Right ventricle myocardium superior (tissue), 1 donor: ENCODE measurements around the gene GLTPD2. TPM values are rescaled to one million over a fixed set of nuclear protein-coding genes. Genes with fewer than 3 reads are reported as not detected.

Experiments
- ATAC-seq: fragments of 200-7000 bp; cut with Tn5 transposase; one replicate; pipeline ENCODE4 v1.9.1; 2020; ENCODE audit warnings: mild to moderate bottlenecking; ENCODE audit not compliant: poor library complexity
- DNase-seq: peaks from one replicate; pipeline ENCODE4 v3.0.0-alpha.2; 2020
- intact Hi-C: fragments of 100-400 bp; cut with DNase I; formaldehyde crosslinking; loops from one replicate; pipeline ENCODE4 v1.11.2; 2022
- long read RNA-seq: library from polyadenylated mRNA; unstranded; transcript quantifications from one replicate; pipeline ENCODE4 v2.0.0, GENCODE V29; 2021
- total RNA-seq: library from RNA; stranded (reverse); fragmentation: NEBNext Ultra II Directional; extraction: Animal tissue kit (Norgen Biotek cat#: 25700); gene quantifications from one replicate; pipeline ENCODE4 v1.2.1, GENCODE V29; 2021
- donor health status: DM: no; HTN: yes; CAD: no; lungs with severe emphysema.

GLTPD2 gene
- not detected for total RNA-seq
- long read RNA-seq: 0 reads

DNA sequence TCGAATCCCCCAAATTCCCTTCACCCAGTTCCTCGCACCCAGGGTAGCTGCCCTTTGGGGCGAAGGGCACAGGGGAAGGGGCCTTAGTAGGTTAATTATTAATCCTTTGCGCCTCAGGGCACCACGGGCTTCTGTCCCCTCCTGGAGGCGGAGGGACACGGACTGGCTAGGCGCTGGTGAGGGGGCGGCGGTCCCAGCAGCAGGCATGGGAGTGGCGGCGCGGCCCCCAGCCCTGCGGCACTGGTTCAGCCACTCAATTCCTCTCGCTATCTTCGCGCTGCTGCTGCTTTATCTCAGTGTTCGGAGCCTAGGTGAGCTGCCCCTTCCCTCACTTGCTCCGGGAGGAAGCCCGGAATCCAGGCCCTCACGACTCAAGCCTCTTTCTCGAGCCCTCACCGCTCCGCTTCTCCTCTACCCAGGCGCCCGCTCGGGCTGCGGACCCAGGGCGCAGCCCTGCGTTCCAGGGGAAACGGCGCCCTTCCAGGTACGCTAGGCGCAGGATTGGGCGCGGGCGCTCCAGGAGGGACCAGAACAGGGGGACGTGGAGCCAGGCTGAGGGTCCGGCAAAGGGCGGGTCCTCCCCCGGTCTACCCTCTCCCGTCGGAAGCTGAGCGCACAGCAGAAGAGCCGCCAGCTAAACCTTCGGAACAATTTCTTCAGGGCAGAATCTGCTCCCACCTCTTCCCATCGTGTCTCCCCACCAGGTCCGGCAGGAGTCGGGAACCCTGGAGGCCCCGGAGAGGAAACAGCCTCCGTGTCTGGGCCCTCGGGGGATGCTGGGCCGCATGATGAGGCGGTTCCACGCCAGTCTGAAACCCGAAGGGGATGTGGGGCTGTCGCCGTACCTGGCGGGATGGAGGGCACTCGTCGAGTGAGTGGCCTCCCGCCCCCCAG lies at the start of gene GLTPD2:
Gene GLTPD2 (plus strand): TSS at position 158 of the 894 bp plus-strand sequence. CDS start 48 bp downstream, at position 206.
- intact Hi-C loops: loop anchor here (10.0 kb wide), 1 partner anchor 54 kb away; the partner anchor contains the start of genes CXCL16, MED11 and ZMYND15
- DNase-seq: no peak
- ATAC-seq: no peak

DNA sequence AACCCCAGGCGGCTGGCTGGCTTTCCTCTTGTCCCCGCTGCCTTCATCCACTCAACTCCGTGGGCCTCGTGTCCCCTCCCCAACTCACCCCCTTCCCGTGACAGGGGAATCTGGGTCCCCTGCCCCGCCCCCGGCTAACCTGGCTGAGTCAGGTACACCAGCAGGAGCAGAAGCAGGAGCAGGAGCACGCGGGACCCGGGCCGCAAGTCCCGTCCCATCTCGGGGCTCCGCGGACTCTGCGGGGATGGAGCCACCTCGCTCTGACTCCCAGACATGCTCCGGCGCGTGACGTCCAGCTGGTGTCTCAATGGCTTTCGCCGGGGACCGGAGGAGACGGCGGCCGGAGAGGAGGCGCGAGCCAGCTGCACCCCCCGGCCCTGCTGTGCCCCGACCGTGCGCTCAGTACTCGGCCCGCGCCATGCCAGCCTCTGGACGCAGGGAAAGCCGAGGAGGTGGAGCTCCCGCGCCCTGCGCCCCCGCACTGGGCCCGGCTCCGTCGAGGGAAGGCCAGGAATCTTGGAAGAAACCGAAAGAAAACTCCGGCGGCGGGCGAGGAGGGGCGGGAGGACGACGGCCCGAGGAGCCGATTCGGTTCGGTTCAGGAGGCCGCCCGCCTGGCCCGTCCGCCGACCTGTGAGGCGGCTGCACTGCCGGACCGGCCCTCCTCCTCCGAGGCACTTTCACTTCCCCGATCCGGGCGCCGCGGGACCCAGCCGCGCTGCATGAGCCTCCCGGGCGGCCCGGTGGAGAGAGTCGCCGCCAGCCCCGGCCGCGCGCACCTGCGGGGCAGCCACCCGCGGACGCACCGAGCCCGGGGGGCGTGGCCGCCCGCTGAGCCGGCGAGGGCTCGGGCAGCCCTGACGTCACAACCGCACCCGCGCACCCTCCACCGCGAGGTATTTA lies 49.4 kb upstream of the GLTPD2 start, which contains the start of the genes CXCL16 and ZMYND15:
Gene CXCL16 (minus strand): TSS at position 807 of the 903 bp plus-strand sequence. CDS start 589 bp downstream, at position 218.
Gene ZMYND15 (plus strand): TSS at position 712 of the 903 bp plus-strand sequence. CDS start 716 bp downstream, outside the sequence.
- ATAC-seq (peak; percentile 78), DNase-seq (peak; percentile 78)
- intact Hi-C loops: loop anchor here (10.0 kb wide), 2 partner anchors 45 to 145 kb away; partner anchors contain the start of genes GLTPD2 and VMO1

DNA sequence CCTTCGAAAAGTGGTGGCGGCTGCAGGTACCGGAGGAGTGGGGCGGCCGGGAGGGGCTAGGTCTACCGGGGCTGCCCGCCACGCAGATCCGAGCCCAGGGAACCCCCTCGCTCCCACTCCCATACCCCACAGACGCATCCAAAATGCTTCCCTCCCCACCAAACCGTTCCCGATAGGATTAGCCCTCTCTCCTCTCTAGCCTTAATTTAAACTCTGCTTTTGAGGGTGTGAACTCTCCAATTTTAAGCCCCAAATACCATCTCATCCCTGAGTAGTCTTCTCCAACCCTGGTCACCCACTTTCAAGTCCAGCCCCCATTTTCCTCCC lies 48.8 kb upstream of the GLTPD2 start:
- no peak for ATAC-seq
- DNase-seq: no peak
- intact Hi-C loops: no loop called here

DNA sequence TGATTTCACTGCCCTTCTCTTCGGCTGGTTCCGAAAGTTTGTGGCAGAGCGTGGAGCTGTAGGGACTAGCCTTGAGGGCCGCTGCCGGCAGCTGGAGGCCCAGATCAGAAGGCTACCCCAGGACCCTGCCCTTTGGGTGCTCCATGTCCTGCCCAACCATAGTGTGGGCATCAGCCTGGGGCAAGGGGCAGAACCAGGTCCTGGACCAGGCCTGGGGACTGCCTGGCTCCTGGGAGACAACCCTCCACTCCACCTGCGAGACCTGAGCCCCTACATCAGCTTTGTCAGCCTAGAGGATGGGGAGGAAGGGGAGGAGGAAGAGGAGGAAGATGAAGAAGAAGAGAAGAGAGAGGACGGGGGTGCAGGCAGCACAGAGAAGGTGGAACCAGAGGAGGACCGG lies 48.2 kb upstream of the GLTPD2 start:
- intact Hi-C loops: no loop called here
- DNase-seq (no peak), ATAC-seq (no peak)

- no peak for DNase-seq
- no peak for ATAC-seq
- intact Hi-C loops: no loop called here
These were observed 47.2 kb upstream of the GLTPD2 start for GRCh38 chr17:4741544-4741943.

GRCh38 chr17:4742133-4742532 lies 46.6 kb upstream of the GLTPD2 start:
- DNase-seq (no peak), ATAC-seq (no peak)
- intact Hi-C loops: no loop called here

DNA sequence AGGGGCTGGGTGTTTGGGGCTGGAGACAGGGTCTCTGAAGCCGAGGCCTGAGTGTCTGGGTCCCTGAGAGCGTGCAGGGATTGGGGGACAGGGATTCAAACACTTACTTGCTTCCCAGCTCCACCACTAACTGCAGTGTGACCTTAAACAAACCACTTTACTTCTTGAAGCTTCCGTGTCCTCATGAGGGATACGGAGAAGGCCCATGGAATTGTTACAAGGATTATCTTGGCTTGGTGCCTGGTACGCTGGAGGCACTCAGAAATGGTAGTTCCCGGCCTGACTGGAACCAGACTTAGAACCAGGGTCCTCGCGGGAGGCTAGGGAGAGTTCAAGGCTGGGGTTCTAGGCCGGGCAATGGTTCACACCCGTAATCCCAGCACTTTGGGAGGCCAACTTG lies 46.1 kb upstream of the GLTPD2 start:
- no peak for ATAC-seq
- no peak for DNase-seq
- intact Hi-C loops: no loop called here

DNA sequence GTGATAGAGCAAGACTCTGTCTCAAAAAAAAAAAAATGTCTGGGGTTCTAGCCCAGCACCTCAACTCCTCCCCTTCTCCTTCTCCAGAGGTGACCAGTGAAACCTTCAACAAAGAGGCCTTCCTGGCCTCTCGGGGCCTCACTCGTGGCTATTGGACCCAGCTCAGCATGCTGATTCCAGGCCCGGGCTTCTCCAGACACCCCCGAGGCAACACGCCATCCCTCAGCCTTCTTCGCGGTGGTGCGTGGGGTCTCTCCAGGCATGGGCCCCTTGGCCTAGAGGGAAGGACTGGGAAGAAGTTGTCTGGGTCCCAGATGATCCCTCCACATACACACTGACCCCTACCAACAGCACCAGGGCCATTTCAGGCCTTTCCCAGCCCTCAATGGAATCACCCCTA lies 45.5 kb upstream of the GLTPD2 start:
- no peak for DNase-seq
- ATAC-seq: no peak
- intact Hi-C loops: no loop called here

DNA sequence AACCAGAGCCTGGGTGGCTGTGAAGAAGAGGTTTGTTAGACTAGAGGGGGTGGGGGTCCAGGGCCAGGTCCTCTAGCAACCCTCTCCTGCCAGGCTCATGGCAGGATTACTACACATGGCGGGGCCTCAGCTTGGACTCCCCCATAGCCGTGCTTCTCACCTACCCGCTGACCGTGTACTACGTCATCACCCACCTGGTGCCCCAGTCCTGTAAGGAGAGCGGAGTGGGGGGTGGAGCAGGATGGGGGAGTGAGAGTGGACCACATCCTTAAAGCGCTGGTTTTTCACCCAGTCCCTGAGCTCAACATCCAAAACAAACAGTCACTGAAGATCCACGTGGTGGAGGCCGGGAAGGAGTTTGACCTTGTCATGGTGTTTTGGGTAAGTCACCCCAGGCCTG lies 44.9 kb upstream of the GLTPD2 start:
- intact Hi-C loops: no loop called here
- ATAC-seq (no peak), DNase-seq (no peak)

GRCh38 chr17:4744999-4745969 lies 43.5 kb upstream of the GLTPD2 start:
- DNase-seq (no peak), ATAC-seq (no peak)
- intact Hi-C loops: no loop called here

DNA sequence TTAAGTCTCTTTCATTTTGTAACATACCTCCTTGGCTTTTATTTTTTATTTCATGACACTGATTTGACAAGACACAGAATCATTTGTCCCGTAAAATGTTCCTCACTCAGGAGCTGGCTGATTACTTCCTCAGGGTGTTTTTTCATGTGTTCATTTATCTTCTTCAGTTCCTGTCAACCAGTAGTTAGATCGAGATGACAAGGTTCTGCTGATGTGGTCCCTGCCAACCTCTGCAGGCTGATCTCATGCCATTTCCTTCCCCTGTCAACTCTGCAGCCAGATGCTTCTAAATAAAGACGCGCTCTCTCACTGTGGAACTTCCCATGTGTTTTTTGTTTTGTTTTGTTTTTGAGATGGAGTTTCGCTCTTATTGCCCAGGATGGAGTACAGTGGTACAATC lies 40.9 kb upstream of the GLTPD2 start:
- peak; percentile 71 for ATAC-seq
- intact Hi-C loops: no loop called here
- no peak for DNase-seq

DNA sequence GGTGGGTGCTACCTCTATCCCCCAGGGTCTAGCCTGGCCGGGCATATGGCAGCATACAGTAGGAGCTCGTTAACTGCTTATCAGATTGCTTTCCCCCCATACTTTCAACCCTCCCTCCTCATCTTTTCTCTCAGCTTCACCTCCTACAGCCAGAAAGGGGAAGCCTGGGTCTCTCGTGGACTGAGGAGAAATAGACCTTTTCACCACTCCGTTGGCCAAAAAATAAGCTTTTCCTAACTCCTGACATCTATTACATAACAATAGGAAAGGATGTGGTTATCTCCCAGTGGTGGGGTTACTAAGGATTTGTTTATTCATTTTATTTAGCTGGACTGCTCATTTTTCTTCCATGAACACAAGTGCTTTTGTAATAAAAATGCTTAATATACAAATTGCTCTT lies 40.1 kb upstream of the GLTPD2 start:
- ATAC-seq (no peak), DNase-seq (no peak)
- intact Hi-C loops: no loop called here

DNA sequence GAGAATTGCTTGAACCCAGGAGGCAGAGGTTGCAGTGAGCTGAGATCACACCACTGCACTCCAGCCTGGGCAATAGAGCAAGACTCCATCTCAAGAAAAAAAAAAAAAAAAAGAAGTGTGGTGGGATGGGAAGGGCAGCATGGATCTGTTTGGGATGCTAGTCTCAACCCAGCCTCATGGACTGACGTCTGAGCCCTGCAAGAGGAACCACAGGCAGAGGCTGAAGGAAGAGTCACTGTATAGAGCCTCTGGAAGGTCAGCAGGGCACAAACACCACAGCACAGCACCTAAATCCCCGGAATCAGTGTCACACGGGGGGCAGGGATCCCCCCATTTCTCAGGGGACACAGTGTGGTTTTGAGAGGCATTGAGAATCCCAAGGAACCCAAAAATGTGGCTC lies 38.2 kb upstream of the GLTPD2 start:
- intact Hi-C loops: no loop called here
- ATAC-seq (no peak), DNase-seq (no peak)

DNA sequence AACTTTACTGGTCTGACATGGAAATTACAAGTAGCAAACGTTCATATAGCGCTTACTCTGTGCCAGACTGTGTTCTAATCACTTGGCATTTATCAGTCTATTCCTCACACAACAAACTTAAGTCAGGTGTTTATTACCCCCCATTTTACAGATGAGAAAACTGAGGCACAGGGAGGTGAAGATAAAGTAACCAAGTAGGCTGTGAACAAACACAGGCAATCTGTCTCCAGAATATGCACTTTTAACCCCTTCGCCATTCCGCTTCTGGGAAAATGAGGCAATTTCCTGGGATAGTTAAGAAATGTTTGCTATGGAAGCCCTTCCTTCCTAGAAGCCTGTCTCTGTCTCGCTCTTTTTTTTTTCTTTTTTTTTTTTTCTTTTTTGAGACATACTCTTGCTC lies 36.8 kb upstream of the GLTPD2 start:
- DNase-seq: no peak
- ATAC-seq: no peak
- intact Hi-C loops: no loop called here

DNA sequence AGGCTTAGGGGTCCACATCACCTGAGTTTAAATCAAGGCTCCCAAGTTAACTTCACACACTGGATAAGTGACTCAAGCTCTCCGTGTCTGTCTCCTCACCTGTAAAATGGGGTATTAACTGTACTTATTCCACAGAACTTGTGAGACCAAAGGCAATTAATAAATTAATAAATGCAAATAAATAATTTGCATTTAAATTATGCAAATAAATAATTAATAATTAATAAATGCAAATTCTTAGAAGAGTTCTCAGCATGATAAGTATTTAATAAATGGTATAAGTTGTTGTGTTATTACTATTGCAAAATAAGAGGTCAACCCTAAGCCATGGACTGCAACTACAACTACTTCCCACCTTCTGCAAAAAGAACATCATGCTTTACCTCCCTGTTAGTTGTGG lies 35.4 kb upstream of the GLTPD2 start:
- no peak for DNase-seq
- intact Hi-C loops: no loop called here

DNA sequence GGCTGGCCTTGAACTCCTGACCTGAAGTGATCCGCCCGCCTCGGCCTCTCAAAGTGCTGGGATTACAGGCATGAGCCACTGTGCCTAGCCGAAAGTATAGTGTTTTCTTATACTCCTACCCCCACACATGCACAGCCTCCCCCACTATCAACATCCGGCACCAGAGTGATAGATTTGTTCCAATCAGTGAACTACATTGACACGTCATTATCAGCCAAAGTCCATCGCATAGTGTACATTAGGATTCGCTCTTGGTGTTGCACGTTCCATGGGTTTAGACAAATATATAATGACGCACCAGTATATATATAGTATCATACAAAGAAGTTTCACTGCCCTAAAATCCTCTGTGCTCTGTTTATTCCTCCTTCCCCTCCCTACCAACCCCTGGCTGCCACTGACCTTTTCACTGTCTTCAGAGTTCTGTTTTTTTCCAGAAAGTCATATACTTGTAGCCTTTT lies 29.0 kb upstream of the GLTPD2 start:
- intact Hi-C loops: no loop called here
- DNase-seq: no peak
- peak; percentile 27 for ATAC-seq

More for the DNA sequence above, 35.4 kb upstream of the GLTPD2 start:
- no peak for ATAC-seq

DNA sequence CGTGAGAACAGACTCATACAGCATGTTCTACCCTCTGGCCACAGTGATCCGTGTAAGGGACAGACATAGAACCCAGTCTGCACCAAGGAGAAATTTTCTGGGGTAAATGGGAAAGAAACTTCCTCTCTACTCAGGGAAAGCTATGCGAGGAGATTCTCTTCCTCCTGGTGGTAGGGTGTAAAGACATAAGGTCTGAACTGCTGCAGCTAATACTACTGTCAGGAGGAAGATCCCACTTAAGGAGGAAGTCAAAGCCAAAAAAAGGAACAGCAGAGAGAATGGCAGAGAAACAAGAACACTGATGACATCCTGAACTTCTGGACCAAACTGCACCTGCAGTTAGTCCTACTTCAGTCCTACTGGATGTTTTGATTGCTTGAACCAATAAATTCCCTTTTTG lies 24.2 kb upstream of the GLTPD2 start:
- DNase-seq: no peak
- intact Hi-C loops: no loop called here
- ATAC-seq: peak; percentile 60

GRCh38 chr17:4766201-4766600 lies 22.6 kb upstream of the GLTPD2 start:
- DNase-seq (no peak), ATAC-seq (peak; percentile 53)
- intact Hi-C loops: no loop called here
